ENCODE results near the gene ZNF165.

DNA sequence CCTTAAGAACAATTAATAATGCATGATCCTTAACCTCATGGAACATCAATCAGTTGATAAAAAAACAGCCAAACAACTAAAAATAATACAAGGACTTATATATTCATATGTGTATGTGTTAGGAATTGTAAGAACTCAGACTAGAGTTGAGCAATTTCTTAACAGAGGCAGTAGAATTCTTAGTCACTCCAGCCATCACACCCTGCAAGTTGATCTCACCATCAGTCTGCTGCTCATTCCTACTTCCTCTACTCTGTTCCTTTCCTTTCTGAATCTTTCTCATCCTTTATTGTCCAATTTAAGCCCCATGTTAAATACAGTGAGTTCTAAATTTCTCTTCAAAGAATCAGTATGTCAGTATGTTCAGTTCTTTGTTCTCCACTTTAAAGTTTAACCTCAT is 2.6 kb downstream of the ZNF165 start:
- TF ChIP-seq, protein P1, sequence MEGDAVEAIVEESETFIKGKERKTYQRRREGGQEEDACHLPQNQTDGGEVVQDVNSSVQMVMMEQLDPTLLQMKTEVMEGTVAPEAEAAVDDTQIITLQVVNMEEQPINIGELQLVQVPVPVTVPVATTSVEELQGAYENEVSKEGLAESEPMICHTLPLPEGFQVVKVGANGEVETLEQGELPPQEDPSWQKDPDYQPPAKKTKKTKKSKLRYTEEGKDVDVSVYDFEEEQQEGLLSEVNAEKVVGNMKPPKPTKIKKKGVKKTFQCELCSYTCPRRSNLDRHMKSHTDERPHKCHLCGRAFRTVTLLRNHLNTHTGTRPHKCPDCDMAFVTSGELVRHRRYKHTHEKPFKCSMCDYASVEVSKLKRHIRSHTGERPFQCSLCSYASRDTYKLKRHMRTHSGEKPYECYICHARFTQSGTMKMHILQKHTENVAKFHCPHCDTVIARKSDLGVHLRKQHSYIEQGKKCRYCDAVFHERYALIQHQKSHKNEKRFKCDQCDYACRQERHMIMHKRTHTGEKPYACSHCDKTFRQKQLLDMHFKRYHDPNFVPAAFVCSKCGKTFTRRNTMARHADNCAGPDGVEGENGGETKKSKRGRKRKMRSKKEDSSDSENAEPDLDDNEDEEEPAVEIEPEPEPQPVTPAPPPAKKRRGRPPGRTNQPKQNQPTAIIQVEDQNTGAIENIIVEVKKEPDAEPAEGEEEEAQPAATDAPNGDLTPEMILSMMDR (conservative IDR thresholded peaks at IDR 0.05; ENCODE audit: low read depth, low read length): no peak
- TF ChIP-seq EZH2 (IDR thresholded peaks at IDR 0.05; ENCODE audit: borderline replicate concordance, low read depth, low read length, poor library complexity, severe bottlenecking): no peak
